Subcutaneous adipose tissue (tissue), 4 donors: ENCODE results near the gene NRXN3. TPM values are rescaled to one million over a fixed set of nuclear protein-coding genes. Genes with fewer than 3 reads are reported as not detected.

Source experiments
- total RNA-seq, 4 donors: library from RNA; depleted of rRNA; stranded (reverse); fragments of >200 nt; gene quantifications; one replicate each; pipeline ENCODE4 v1.1.0, GENCODE V29; 2016
- TF ChIP-seq, protein P1 (sequence below): fragments of 450-650 bp; IDR thresholded peaks from one replicate; pipeline ENCODE4 v1.5.1; 2016; ENCODE audit warnings: low read depth, mild to moderate bottlenecking, control low read depth, antibody characterized with exemption, moderate library complexity

Gene NRXN3
- total RNA-seq, 4 donors from 2014 or later: 0.57 to 2.4 (median 1.1) TPM; not detected in 1

DNA sequence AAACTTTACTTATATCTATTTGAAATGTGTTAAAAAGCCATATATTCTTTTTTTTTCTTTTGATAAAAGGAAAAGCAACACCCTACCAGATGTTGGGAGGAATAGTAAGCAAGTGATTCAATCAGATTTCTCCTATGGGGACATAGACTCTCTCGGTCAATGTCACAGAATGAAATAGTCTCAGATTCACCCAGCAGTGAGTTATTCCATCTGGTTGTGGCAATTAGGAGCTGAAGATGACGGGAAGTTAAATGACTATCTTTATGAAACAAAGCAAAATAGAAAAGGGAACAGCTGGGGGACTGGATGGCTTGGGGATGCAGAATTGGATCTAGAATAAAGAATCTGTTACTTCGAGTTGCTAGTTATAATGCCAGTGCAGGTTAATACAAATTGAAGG is 857.0 kb downstream of the NRXN3 start:
- TF ChIP-seq, protein P1, sequence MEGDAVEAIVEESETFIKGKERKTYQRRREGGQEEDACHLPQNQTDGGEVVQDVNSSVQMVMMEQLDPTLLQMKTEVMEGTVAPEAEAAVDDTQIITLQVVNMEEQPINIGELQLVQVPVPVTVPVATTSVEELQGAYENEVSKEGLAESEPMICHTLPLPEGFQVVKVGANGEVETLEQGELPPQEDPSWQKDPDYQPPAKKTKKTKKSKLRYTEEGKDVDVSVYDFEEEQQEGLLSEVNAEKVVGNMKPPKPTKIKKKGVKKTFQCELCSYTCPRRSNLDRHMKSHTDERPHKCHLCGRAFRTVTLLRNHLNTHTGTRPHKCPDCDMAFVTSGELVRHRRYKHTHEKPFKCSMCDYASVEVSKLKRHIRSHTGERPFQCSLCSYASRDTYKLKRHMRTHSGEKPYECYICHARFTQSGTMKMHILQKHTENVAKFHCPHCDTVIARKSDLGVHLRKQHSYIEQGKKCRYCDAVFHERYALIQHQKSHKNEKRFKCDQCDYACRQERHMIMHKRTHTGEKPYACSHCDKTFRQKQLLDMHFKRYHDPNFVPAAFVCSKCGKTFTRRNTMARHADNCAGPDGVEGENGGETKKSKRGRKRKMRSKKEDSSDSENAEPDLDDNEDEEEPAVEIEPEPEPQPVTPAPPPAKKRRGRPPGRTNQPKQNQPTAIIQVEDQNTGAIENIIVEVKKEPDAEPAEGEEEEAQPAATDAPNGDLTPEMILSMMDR: no peak

- TF ChIP-seq, protein P1: no peak
Measured at GRCh38 chr14:79028281-79028680, 858.1 kb downstream of the NRXN3 start.

DNA sequence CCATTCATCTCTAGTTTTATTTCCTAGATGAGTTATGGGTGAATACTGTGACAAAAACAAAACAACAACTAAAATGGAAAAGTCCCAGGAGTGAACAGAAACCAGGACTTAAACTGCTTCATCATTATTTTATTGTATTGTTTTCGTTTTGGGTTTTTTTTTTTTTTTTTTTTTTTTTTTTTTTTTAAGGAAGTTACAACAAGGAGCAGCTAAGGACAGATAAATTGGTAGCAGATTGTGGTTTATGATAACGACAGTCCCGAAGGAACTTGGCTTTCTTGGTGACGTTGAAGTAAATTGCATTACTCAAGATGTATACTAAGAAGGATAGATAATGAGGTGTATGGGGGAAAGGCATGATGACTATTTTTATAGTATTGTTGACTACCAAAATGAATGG is 866.3 kb downstream of the NRXN3 start:
- TF ChIP-seq, protein P1: no peak

- TF ChIP-seq, protein P1: no peak
Measured at GRCh38 chr14:79037106-79037505, 866.9 kb downstream of the NRXN3 start.

- TF ChIP-seq, protein P1: no peak
Measured at GRCh38 chr14:79037593-79037992, 867.4 kb downstream of the NRXN3 start.

- TF ChIP-seq, protein P1: no peak
Measured at GRCh38 chr14:79040790-79041189, 870.6 kb downstream of the NRXN3 start.

DNA sequence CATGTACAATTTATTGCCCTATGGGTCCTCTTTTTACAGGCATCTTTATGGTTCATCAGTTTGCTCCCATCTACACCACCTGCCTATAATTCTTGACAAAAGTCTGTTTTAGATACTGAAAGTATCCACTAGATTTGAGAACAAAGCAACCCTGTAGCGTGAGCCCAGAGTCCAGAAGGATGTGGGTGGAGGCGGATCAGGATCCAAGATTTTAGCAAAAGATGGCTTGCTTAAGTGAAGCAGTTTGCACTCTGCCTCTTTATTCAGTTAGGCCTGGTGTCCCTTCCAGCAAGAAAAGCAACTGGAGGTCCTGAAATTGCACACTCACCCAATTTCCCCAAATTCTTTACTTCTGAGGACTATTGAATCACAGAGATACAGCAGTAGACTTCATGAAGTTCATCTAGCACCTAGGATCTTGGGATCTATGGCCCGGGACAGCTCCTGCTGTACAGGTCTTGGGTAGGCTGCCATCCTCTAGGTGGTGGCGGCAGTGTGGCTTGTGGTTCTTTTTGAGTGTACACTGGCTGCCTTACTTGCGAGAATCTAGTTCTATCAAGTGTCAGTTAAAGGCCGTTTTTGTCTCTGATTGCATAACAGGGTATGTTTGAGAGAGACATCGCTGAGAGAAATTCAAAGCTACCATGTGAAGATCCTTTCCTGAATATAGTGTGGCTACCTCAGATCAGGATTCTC is 873.2 kb downstream of the NRXN3 start:
- TF ChIP-seq, protein P1: no peak
